Measurements from ENCODE around the gene CNIH4. TPM values are rescaled to one million over a fixed set of nuclear protein-coding genes. Genes with fewer than 3 reads are reported as not detected.
"Not testable (repeated sequence)": the region's sequence is repeated elsewhere in the genome, so short reads cannot be mapped to it uniquely, and the experiment has no call there.

CNIH4 gene
- polyA plus RNA-seq (ENCODE audit: insufficient read length in 12 of 12), result 10 to 100 TPM in 11 of 12 donors, not detected in 1; 22.3 to 42.0 (median 27.9) TPM
- long read RNA-seq, donor 1, full-length matches to known transcripts, result 66 of 77 reads
- long read RNA-seq, donor 1, partial matches to known transcripts, result 11 of 77 reads
- long read RNA-seq, donor 1, other reads (novel, unspliced or antisense), result 0 of 77 reads
- long read RNA-seq, donor 2, full-length matches to known transcripts, result 35 of 35 reads
- long read RNA-seq, donor 2, partial matches to known transcripts, result 0 of 35 reads
- long read RNA-seq, donor 2, other reads (novel, unspliced or antisense), result 0 of 35 reads
- long read RNA-seq, donor 3, full-length matches to known transcripts, result 14 of 14 reads
- long read RNA-seq, donor 3, partial matches to known transcripts, result 0 of 14 reads
- long read RNA-seq, donor 3, other reads (novel, unspliced or antisense), result 0 of 14 reads
- long read RNA-seq, donor 4, full-length matches to known transcripts, result 13 of 13 reads
- long read RNA-seq, donor 4, partial matches to known transcripts, result 0 of 13 reads
- long read RNA-seq, donor 4, other reads (novel, unspliced or antisense), result 0 of 13 reads
- long read RNA-seq, donor 5, full-length matches to known transcripts, result 46 of 46 reads
- long read RNA-seq, donor 5, partial matches to known transcripts, result 0 of 46 reads
- long read RNA-seq, donor 5, other reads (novel, unspliced or antisense), result 0 of 46 reads
- long read RNA-seq, donor 6, full-length matches to known transcripts, result 20 of 20 reads
- long read RNA-seq, donor 6, partial matches to known transcripts, result 0 of 20 reads
- long read RNA-seq, donor 6, other reads (novel, unspliced or antisense), result 0 of 20 reads
- long read RNA-seq, donor 7, full-length matches to known transcripts, result 17 of 17 reads
- long read RNA-seq, donor 7, partial matches to known transcripts, result 0 of 17 reads
- long read RNA-seq, donor 7, other reads (novel, unspliced or antisense), result 0 of 17 reads
- long read RNA-seq, donor 8, full-length matches to known transcripts, result 42 of 42 reads
- long read RNA-seq, donor 8, partial matches to known transcripts, result 0 of 42 reads
- long read RNA-seq, donor 8, other reads (novel, unspliced or antisense), result 0 of 42 reads
- long read RNA-seq, donor 9, full-length matches to known transcripts, result 28 of 33 reads
- long read RNA-seq, donor 9, partial matches to known transcripts, result 5 of 33 reads
- long read RNA-seq, donor 9, other reads (novel, unspliced or antisense), result 0 of 33 reads
- long read RNA-seq, donor 10, full-length matches to known transcripts, result 24 of 24 reads
- long read RNA-seq, donor 10, partial matches to known transcripts, result 0 of 24 reads
- long read RNA-seq, donor 10, other reads (novel, unspliced or antisense), result 0 of 24 reads
- long read RNA-seq, donor 11, full-length matches to known transcripts, result 40 of 40 reads
- long read RNA-seq, donor 11, partial matches to known transcripts, result 0 of 40 reads
- long read RNA-seq, donor 11, other reads (novel, unspliced or antisense), result 0 of 40 reads

- peak; percentile 94 for DNase-seq
These were observed at the start of gene CNIH4 for GRCh38 chr1:224356685-224357625. CNIH4 (plus strand) TSS chr1:224356879; CDS start chr1:224356925, 46 bp downstream.

GRCh38 chr1:224308064-224308463, 48.6 kb upstream of the CNIH4 start:
- DNase-seq, result no peak

GRCh38 chr1:224311503-224311902, 45.2 kb upstream of the CNIH4 start:
- not testable (repeated sequence) for DNase-seq

GRCh38 chr1:224312025-224312424, 44.7 kb upstream of the CNIH4 start:
- DNase-seq, result no peak

GRCh38 chr1:224317383-224318045, 39.2 kb upstream of the CNIH4 start:
- DNase-seq, result no peak

- no peak for DNase-seq
These were observed 35.0 kb upstream of the CNIH4 start for GRCh38 chr1:224321706-224322105.

GRCh38 chr1:224325959-224326358, 30.7 kb upstream of the CNIH4 start:
- no peak for DNase-seq

GRCh38 chr1:224328644-224329043, 28.0 kb upstream of the CNIH4 start:
- no peak for DNase-seq

- no peak for DNase-seq
These were observed 27.2 kb upstream of the CNIH4 start for GRCh38 chr1:224329484-224329841.

- peak; percentile 93 for DNase-seq
These were observed 26.6 kb upstream of the CNIH4 start, which contains the start of gene NVL for GRCh38 chr1:224329842-224330753. NVL (minus strand) TSS chr1:224330172; CDS start chr1:224330127, 45 bp downstream.

- DNase-seq, result no peak
These were observed 25.4 kb upstream of the CNIH4 start for GRCh38 chr1:224331326-224331725.

GRCh38 chr1:224331824-224332223, 24.9 kb upstream of the CNIH4 start:
- no peak for DNase-seq

GRCh38 chr1:224333309-224333926, 23.3 kb upstream of the CNIH4 start:
- DNase-seq, result peak; percentile 56

- DNase-seq, result no peak
These were observed 22.5 kb upstream of the CNIH4 start for GRCh38 chr1:224333939-224334786.

GRCh38 chr1:224338150-224338838, 18.4 kb upstream of the CNIH4 start:
- DNase-seq, result no peak

GRCh38 chr1:224339442-224340033, 17.1 kb upstream of the CNIH4 start:
- DNase-seq, result no peak

Measured in muscle of arm (tissue), 14 donors.